Upper lobe of right lung (tissue), 1 donor: ENCODE results near the gene FBXL16. TPM values are rescaled to one million over a fixed set of nuclear protein-coding genes. Genes with fewer than 3 reads are reported as not detected.
"Not testable (repeated sequence)": the region's sequence is repeated elsewhere in the genome, so short reads cannot be mapped to it uniquely, and the experiment has no call there.

Experiments
- ATAC-seq: fragments of 200-7000 bp; cut with Tn5 transposase; one replicate; pipeline ENCODE4 v1.9.1; 2020; ENCODE audit warnings: mild to moderate bottlenecking, moderate library complexity
- DNase-seq: peaks from one replicate; pipeline ENCODE4 v3.0.0-alpha.2; 2020
- H3K27ac ChIP-seq: fragments of 200-600 bp; one replicate; pipeline ENCODE4 v1.8.0; 2022
- H3K27me3 ChIP-seq: fragments of 200-600 bp; one replicate; pipeline ENCODE4 v1.8.0; 2022; ENCODE audit warnings: mild to moderate bottlenecking
- H3K36me3 ChIP-seq: fragments of 200-600 bp; one replicate; pipeline ENCODE4 v1.8.0; 2022
- H3K4me1 ChIP-seq: fragments of 200-600 bp; one replicate; pipeline ENCODE4 v1.8.0; 2022
- H3K4me3 ChIP-seq: fragments of 200-600 bp; one replicate; pipeline ENCODE4 v1.8.0; 2022; ENCODE audit warnings: mild to moderate bottlenecking
- H3K9me3 ChIP-seq: fragments of 200-600 bp; one replicate; pipeline ENCODE4 v1.8.0; 2022
- intact Hi-C: fragments of 100-400 bp; cut with DNase I; formaldehyde crosslinking; loops from one replicate; pipeline ENCODE4 v1.11.0; 2022
- total RNA-seq: library from RNA; stranded (reverse); fragmentation: NEBNext Ultra II Directional; extraction: Animal tissue kit (Norgen Biotek cat#: 25700); gene quantifications from one replicate; pipeline ENCODE4 v1.2.1, GENCODE V29; 2021
- TF ChIP-seq, protein P1 (sequence below): fragments of 200-600 bp; IDR thresholded peaks from one replicate; pipeline ENCODE4 v1.8.0; 2022; ENCODE audit warnings: antibody characterized with exemption
- donor health status: DM: no; HTN: yes; CAD: no; lungs with severe emphysema.

The FBXL16 gene
- total RNA-seq, 1 donor from 2014 or later: 3.6 TPM

GRCh38 chr16:749010-749409 is 43.4 kb upstream of the FBXL16 start:
- H3K27me3 ChIP-seq: peaks cover 3% of the 10 kb centered on the region
- ATAC-seq: no peak
- H3K27ac ChIP-seq: no peak overlapping the region
- intact Hi-C loops: no loop called here
- H3K9me3 ChIP-seq: no peaks in the 10 kb centered on the region
- H3K4me3 ChIP-seq: no peak overlapping the region
- no peaks in the 10 kb centered on the region for H3K36me3 ChIP-seq
- no peaks in the 10 kb centered on the region for H3K4me1 ChIP-seq
- DNase-seq: no peak
- TF ChIP-seq, protein P1, sequence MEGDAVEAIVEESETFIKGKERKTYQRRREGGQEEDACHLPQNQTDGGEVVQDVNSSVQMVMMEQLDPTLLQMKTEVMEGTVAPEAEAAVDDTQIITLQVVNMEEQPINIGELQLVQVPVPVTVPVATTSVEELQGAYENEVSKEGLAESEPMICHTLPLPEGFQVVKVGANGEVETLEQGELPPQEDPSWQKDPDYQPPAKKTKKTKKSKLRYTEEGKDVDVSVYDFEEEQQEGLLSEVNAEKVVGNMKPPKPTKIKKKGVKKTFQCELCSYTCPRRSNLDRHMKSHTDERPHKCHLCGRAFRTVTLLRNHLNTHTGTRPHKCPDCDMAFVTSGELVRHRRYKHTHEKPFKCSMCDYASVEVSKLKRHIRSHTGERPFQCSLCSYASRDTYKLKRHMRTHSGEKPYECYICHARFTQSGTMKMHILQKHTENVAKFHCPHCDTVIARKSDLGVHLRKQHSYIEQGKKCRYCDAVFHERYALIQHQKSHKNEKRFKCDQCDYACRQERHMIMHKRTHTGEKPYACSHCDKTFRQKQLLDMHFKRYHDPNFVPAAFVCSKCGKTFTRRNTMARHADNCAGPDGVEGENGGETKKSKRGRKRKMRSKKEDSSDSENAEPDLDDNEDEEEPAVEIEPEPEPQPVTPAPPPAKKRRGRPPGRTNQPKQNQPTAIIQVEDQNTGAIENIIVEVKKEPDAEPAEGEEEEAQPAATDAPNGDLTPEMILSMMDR: no peak

DNA sequence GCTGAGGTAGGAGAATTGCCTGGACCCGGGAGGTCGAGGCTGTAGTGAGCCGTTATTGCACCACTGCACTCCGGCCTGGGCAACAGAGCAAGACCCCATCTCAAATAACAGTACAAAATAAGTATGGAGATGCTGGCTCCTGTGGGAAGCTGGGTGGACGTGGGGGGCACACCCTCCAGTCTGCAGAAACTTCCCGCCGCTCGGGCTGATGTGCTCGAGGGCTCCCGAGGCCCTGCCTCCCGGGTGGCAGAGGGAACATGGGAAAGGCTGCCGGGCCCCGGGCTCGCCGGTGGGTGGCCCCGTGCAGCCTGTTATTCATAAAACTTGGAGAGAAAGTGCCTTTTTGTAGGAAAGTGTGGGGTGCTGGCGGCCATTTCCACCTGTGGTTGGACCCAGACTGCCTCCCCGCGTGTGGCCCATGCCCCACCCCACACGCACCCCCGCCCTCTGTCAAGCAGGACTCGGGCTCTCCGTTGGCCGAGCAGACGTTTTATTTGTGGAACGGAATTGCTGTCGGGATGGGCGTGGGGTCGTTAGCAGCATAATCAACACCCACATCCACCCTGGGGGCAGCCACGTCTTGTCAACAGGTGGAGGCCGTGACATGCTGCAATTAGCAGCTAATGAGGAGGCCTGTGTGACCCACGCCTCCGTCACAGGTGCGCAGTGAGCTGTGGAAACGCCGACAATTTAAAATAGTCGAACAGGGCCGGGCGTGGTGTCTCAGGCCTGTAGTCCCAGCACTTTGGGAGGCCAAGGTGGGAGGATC is 42.6 kb upstream of the FBXL16 start:
- DNase-seq (no peak), ATAC-seq (no peak)
- Histone ChIP-seq H3K27me3 (peaks cover 3% of the 10 kb centered on the region), H3K4me3 (no peak overlapping the region), H3K4me1 (no peaks in the 10 kb centered on the region), H3K27ac (no peak overlapping the region), H3K9me3 (no peaks in the 10 kb centered on the region), H3K36me3 (no peaks in the 10 kb centered on the region)
- intact Hi-C loops: no loop called here
- TF ChIP-seq, protein P1: no peak

DNA sequence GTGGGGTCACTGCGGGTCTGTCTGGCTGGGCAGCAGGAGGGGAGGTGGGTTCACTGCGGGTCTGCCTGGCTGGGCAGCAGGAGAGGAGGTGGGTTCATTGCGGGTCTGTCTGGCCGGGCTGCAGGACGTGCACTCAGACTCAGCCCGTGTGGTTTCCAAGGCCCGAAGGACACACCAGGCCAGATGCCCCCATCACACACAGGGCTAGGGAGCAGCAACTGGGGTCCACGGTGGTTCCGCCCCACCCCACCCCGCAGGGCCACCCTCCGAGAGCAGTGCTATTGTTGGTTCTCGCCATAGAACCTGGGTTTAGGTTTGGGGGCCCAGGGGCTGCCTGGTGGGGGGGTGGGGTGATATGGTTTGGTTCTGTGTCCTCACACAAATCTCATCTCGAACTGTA is 41.0 kb upstream of the FBXL16 start:
- Histone ChIP-seq H3K4me3 (no peak overlapping the region), H3K27me3 (peaks cover 3% of the 10 kb centered on the region), H3K27ac (no peak overlapping the region), H3K4me1 (no peaks in the 10 kb centered on the region), H3K9me3 (no peaks in the 10 kb centered on the region), H3K36me3 (no peaks in the 10 kb centered on the region)
- intact Hi-C loops: no loop called here
- DNase-seq (no peak), ATAC-seq (no peak)
- TF ChIP-seq, protein P1: no peak

DNA sequence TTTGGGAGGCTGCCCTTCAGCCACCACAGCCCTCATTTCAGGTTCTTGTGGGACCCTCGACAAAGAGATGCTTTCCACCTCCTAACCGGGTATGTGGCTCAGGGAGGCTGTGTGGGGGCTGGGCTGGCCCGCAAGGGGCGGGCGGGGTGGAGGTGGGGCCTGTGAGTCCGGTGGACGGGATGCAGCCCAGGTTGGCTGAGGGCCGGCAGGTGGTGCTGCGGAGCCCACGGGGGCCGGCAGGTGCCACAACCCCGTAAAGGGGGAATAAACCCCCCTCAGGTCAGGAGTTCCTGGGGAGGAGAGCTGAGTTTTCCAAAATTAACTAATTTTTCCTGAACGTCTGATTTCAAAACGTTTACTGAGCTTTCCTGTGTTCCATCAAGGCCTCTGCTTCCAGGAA is 40.1 kb upstream of the FBXL16 start:
- H3K4me1 ChIP-seq: peaks cover 4% of the 10 kb centered on the region
- peak; percentile 37 for ATAC-seq
- H3K27me3 ChIP-seq: peaks cover 3% of the 10 kb centered on the region
- TF ChIP-seq, protein P1: peak; percentile 35
- peak; percentile 73 for DNase-seq
- H3K9me3 ChIP-seq: no peaks in the 10 kb centered on the region
- no peak overlapping the region for H3K4me3 ChIP-seq
- intact Hi-C loops: no loop called here
- no peak overlapping the region for H3K27ac ChIP-seq
- no peaks in the 10 kb centered on the region for H3K36me3 ChIP-seq

DNA sequence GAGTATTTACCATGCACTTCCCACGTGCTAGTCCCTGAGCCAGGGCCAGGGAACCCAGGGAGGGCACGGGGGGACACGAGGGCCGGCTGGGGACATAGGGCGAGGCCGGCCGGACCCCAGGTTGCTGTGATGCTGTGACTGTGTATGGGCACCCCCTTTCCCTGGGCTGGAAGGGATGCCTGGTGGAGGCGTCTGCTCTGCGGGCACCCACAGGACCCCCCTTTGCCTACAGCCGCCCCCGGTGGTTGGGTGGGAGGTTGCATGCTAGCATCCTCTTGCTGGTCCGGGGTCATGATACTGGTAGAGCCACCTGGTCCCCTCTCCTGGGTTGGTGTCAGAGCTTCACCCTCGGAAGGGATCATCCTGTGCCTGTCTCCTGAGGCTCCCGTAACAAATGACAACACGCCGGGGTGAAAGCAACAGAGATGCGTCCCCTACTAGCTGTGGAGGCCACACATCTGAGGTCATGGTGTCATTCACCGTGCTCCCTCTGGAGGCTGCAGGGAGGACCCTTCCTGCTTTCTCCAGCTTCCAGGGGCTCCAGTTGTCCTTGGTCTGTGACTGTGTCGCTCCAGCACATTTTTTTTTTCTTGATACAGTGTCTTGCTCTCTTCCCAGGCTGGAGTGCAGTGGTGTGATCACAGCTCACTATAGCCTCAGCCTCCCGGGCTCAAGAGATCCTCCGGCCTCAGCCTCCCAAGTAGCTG is 38.3 kb upstream of the FBXL16 start:
- no peak for ATAC-seq
- Histone ChIP-seq H3K4me1 (peaks cover 16% of the 10 kb centered on the region), H3K9me3 (no peaks in the 10 kb centered on the region), H3K4me3 (no peak overlapping the region), H3K27me3 (peaks cover 3% of the 10 kb centered on the region), H3K27ac (no peak overlapping the region), H3K36me3 (no peaks in the 10 kb centered on the region)
- no peak for DNase-seq
- TF ChIP-seq, protein P1: no peak
- intact Hi-C loops: no loop called here

DNA sequence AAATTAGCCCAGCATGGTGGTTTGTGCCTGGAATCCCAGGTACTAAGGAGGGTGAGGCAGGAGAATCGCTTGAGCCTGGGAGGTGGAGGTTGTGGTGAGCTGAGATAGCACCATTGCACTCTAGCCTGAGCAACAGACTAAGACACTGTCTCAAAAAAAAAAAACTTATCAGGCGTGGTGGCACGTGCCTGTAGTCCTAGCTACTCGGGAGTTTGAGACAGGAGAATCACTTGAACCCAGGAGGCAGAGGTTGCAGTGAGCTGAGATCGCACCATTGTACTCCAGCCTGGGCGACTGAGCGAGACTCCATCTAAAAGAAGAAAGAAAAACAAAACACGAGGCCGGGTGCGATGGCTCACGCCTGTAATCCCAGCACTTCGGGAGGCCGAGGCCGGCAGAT is 37.3 kb upstream of the FBXL16 start:
- H3K27ac ChIP-seq, H3K36me3 ChIP-seq, ATAC-seq, H3K27me3 ChIP-seq, DNase-seq, H3K9me3 ChIP-seq, intact Hi-C loops, H3K4me3 ChIP-seq: not testable (repeated sequence)
- peaks cover 16% of the 10 kb centered on the region for H3K4me1 ChIP-seq
